ENCODE data around the gene RELCH. TPM values are rescaled to one million over a fixed set of nuclear protein-coding genes. Genes with fewer than 3 reads are reported as not detected.

The RELCH gene
- total RNA-seq, 8 experiments from 2014 or later: 24.1 to 41.9 (median 31.3) TPM

DNA sequence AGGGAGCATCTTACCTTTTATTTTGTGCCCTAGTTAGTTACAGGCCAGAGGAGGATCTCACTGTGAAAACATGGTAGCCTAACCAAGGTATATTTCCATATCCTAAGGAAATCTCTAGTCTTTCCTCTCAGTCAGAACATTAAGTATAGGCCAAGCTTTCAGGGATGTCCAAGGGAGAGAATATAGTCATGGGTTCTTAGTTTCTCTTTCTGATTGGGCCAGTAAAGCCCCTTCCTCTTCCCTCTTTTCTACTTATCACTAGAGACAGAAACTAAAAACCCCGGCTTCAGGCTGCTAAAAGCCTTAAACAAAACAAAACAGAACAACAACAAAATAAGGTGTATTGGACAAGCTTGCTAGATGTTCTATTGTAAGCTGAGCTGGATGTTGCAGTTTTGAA lies 93.7 kb downstream of the RELCH start:
- H3K27ac ChIP-seq: no peak overlapping the region

DNA sequence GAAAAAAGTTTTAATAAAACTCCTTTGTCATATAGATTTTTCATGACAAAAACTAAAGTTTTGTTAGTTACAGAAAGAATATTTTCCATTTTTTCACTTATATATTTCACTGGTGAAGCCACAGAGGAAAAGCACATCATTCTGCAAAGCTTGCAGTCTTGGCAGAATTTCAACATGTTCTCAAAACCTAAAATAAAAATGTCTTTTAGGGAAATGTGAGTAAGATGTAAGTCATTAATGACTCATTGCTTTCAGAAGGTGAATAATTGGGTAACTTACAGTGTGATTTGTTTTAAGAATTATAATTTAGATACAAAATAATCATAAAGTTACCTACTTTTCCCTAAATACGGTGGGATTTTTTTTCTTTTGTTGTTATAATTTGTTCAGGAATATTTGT lies 94.6 kb downstream of the RELCH start:
- H3K4me3 ChIP-seq: no peak overlapping the region
- no peak overlapping the region for H3K27ac ChIP-seq
- no peaks in the 10 kb centered on the region for H3K4me1 ChIP-seq (replicated peaks in 1 of 2)
- in situ Hi-C loops (cut with MboI; ENCODE audit: low pct_unique_long_range_greater_than_20kb in 2 of 9, low sequenced_read_pairs in 9 of 9, unreplicated experiment in 9 of 9): no loop called here
- 0 to 100% (median 92%) methylated on average over 1 of the region's 1 CpG; no CpG with 5 or more reads in 1 of the 10 experiments for WGBS, 10 experiments
- peak in 2 of 8 experiments; percentile 24 to 45 for ATAC-seq (replicated peaks in 6 of 8)

More for the DNA sequence above, 93.7 kb downstream of the RELCH start:
- ATAC-seq (replicated peaks in 6 of 8): no peak
- in situ Hi-C loops (cut with MboI; ENCODE audit: low pct_unique_long_range_greater_than_20kb in 2 of 9, low sequenced_read_pairs in 9 of 9, unreplicated experiment in 9 of 9): no loop called here
- H3K4me3 ChIP-seq: no peak overlapping the region
- WGBS, 10 experiments: 75 to 100% (median 89%) methylated on average over 1 of the region's 1 CpG; no CpG with 5 or more reads in 3 of the 10 experiments
- H3K4me1 ChIP-seq (replicated peaks in 1 of 2): no peaks in the 10 kb centered on the region

DNA sequence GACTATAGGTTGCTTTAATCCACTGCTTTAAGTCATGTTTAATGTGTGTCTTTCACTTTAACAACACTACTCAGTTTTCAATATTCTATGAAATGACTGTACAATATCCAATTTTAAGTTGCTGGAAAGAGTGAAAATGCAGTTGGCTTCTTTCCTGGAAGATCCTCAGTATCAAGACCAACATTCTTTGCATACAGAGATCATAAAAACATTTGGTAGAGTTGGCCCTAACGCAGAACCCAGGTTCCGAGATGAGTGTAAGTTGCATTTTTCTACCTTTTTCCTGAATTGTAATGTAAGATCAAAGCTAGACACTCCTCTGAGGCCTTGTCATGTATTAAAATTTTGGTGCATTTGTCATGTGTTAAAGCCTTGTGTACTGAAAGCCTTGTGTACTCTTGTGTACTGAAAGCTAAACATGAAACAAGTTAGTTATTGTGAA lies 95.2 kb downstream of the RELCH start:
- no peak overlapping the region for H3K27ac ChIP-seq
- WGBS, 10 experiments: 19 to 100% (median 84%) methylated on average over 1 to 2 of the region's 2 CpGs; no CpG with 5 or more reads in 4 of the 10 experiments
- ATAC-seq (replicated peaks in 6 of 8): peak in 2 of 8 experiments; percentile 50 to 82
- no peaks in the 10 kb centered on the region for H3K4me1 ChIP-seq (replicated peaks in 1 of 2)
- H3K4me3 ChIP-seq: no peak overlapping the region
- in situ Hi-C loops (cut with MboI; ENCODE audit: low pct_unique_long_range_greater_than_20kb in 2 of 9, low sequenced_read_pairs in 9 of 9, unreplicated experiment in 9 of 9): no loop called here

DNA sequence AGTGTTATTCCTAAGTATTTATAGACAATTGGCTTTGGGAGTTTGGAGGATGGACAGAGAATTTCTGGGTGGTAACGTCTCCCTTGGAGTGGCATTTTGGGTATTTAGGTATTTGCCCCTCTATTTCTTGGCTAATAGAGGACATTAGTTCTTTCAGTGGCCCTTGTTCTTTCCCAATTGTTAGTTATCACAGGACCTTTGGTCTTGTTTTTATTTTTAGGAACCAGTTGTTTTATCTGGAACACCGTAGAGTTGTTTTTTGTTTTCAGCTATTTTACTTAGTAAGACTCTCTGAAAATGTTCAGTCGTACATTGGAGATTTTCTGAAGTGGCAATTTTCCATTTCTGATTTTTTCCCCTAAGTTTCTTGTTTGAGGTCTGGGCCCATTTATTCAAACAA lies 97.6 kb downstream of the RELCH start:
- in situ Hi-C loops (cut with MboI; ENCODE audit: low pct_unique_long_range_greater_than_20kb in 2 of 9, low sequenced_read_pairs in 9 of 9, unreplicated experiment in 9 of 9): no loop called here
- WGBS, 10 experiments: 90 to 100% (median 96%) methylated on average over 2 to 3 of the region's 3 CpGs
- ATAC-seq (replicated peaks in 6 of 8): no peak

DNA sequence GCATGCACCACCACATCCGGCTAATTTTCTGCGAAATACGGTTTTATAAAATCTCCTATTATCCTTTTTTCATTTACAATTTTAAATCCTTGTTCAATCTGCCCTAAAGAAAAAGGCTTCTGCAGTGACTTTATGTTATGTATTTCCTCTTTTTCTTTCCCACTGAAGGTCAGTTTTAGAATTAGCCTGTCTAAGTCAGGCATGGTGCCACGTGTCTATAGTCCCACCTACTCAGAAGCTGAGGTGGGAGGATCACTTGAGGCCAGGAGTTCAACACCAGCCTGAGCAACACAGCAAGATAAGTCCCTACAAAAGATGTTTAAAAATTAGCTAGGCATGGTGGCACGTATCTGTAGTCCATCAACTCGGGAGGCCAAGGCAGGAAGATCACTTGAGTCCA lies 98.2 kb downstream of the RELCH start:
- in situ Hi-C loops (cut with MboI; ENCODE audit: low pct_unique_long_range_greater_than_20kb in 2 of 9, low sequenced_read_pairs in 9 of 9, unreplicated experiment in 9 of 9): no loop called here
- no peaks in the 10 kb centered on the region for H3K4me1 ChIP-seq (replicated peaks in 1 of 2)
- no peak overlapping the region for H3K4me3 ChIP-seq
- WGBS, 10 experiments: 80 to 100% (median 100%) methylated on average over 1 to 6 of the region's 6 CpGs
- no peak overlapping the region for H3K27ac ChIP-seq
- ATAC-seq (replicated peaks in 6 of 8): no peak

More for the DNA sequence above, 97.6 kb downstream of the RELCH start:
- no peak overlapping the region for H3K27ac ChIP-seq
- no peaks in the 10 kb centered on the region for H3K4me1 ChIP-seq (replicated peaks in 1 of 2)
- no peak overlapping the region for H3K4me3 ChIP-seq

DNA sequence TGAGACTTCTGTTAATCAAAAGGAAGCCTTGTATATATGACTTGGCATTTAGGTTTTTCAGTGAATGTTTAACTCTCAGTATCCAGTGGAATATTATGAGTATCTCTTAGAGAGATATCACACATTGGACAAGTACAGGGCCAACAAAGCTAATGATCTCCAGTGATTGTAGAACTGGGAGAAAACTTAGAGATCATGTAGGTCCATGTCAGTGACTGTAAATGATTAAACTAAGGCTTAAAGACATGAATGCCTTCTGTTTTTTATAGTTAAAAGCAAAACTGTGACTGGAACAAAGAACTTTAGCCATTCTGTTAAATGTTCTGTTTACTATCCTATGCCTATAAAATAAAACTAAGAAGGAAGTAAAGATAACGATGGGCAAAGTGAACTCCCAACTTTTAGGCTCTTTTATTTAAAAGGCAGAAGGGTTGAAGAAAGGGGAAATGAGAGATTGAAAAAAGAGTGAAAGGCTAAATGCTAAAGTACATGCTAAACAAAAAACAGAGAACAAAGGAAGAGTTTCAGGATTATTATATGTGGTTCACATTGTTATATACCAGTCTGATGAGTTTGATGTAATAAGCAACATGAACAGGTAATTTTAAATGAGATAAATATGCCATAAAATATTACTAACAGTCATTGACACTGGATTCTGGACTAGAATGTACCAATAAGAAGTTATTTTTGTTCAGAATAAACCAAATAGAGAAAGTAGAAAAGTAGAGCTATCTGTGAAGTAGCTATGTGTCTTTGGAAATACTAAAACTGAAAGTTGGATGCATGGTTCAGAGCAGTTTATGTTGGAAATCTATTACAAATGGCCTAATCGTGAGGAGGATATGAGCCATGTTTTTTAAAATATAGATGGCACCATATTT lies 101.0 kb downstream of the RELCH start:
- in situ Hi-C loops (cut with MboI; ENCODE audit: low pct_unique_long_range_greater_than_20kb in 2 of 9, low sequenced_read_pairs in 9 of 9, unreplicated experiment in 9 of 9): no loop called here
- no peak overlapping the region for H3K4me3 ChIP-seq
- H3K4me1 ChIP-seq (replicated peaks in 1 of 2): no peaks in the 10 kb centered on the region
- WGBS, 10 experiments: 39 to 100% (median 80%) methylated on average over 1 to 2 of the region's 2 CpGs
- ATAC-seq (replicated peaks in 6 of 8): no peak
- no peak overlapping the region for H3K27ac ChIP-seq

DNA sequence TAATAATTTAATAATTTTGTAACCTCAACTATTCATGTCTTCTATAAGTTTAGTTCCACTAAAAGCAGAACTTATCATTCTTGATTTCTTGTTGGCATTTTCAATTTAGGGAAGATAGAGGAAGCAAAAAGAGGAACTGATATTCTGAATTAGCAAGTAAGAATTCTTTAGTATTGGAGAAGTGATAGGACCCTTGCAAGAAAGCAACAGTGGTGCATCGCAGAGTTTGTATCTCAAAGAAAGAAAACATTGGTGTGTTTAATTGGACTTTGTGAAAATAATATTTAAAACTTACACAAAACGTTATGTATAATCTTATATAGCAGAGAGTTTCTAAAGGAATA lies 101.6 kb downstream of the RELCH start:
- Histone ChIP-seq H3K27ac (no peak overlapping the region), H3K4me3 (no peak overlapping the region), H3K4me1 (replicated peaks in 1 of 2) (no peaks in the 10 kb centered on the region)
- WGBS, 10 experiments: 70 to 100% (median 92%) methylated on average over 2 of the region's 2 CpGs; no CpG with 5 or more reads in 1 of the 10 experiments
- in situ Hi-C loops (cut with MboI; ENCODE audit: low pct_unique_long_range_greater_than_20kb in 2 of 9, low sequenced_read_pairs in 9 of 9, unreplicated experiment in 9 of 9): no loop called here
- no peak for ATAC-seq (replicated peaks in 6 of 8)

DNA sequence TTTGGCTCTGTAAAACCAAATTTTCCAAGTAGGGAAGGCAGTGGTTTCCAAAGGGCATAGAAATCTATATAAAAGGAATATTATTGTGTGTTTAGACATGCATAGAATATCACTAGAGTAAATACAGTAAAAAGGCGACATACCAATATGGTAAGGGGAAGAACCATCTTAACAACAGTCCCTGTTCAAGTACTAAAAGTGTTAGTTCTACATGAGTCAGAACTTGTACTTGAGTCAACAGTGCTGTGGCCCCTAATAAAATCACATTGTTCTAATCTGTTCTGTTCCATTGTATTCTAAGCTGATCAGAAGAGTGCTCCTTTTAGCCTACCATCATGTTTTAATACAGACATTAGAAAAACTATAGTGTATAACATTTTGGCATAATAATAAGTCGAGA lies 102.0 kb downstream of the RELCH start:
- no peak for ATAC-seq (replicated peaks in 6 of 8)
- in situ Hi-C loops (cut with MboI; ENCODE audit: low pct_unique_long_range_greater_than_20kb in 2 of 9, low sequenced_read_pairs in 9 of 9, unreplicated experiment in 9 of 9): no loop called here
- Histone ChIP-seq H3K27ac (no peak overlapping the region), H3K4me3 (no peak overlapping the region), H3K4me1 (replicated peaks in 1 of 2) (no peaks in the 10 kb centered on the region)
- WGBS, 10 experiments: 75 to 100% (median 96%) methylated on average over 1 to 2 of the region's 2 CpGs

DNA sequence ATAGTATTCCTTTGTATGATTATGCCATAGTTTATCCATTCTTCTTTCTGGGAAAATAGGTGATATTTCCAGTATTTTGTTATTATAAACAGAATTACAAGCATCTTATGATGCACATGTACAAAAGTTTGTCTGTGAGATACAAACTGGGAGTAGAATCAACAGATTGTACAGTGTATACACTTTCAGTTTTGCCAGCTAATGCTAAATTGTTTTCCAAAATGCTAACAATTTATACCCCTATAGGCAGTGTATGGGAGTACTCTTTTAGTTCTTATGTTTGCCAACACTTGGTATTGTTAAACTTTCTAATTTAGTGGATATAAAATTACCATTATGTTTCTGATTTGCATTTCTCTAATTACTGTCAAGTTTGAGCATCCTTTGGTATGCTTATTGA lies 107.0 kb downstream of the RELCH start:
- in situ Hi-C loops (cut with MboI; ENCODE audit: low pct_unique_long_range_greater_than_20kb in 2 of 9, low sequenced_read_pairs in 9 of 9, unreplicated experiment in 9 of 9): no loop called here

DNA sequence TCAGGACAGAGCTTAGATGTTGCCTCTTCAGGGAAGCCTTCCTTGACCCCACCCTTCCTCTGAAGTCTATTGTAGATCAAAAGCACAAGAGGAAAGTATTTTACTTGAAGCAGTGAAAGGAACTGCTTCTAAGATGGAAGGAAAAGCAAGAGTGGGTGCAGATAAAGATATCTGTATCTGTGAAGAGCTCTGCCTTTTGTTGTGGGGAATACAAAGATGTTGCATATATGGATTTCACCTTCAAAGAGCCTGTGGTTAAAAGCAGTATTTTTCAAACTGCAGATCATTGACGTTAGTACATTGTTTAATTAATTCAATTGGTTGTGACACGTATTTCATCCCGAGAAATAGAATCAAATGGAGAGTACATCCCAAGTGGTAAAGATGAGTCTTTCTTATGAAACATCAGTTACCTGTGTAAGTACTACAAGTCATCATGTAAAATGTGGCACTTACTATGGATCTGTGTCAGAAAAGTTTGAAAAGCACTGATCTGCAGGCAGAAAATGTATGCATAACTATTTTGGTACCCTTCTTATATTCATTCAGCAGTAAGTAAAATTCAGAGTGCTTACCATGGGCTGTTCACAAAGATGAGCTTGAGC lies 113.4 kb downstream of the RELCH start:
- WGBS, 10 experiments: 33 to 100% (median 95%) methylated on average over 1 to 3 of the region's 3 CpGs; no CpG with 5 or more reads in 1 of the 10 experiments
- in situ Hi-C loops (cut with MboI; ENCODE audit: low pct_unique_long_range_greater_than_20kb in 2 of 9, low sequenced_read_pairs in 9 of 9, unreplicated experiment in 9 of 9): no loop called here
- Histone ChIP-seq H3K4me3 (no peak overlapping the region), H3K27ac (no peak overlapping the region), H3K4me1 (replicated peaks in 1 of 2) (no peaks in the 10 kb centered on the region)
- no peak for ATAC-seq (replicated peaks in 6 of 8)

More for the DNA sequence above, 107.0 kb downstream of the RELCH start:
- Histone ChIP-seq H3K27ac (no peak overlapping the region), H3K4me1 (replicated peaks in 1 of 2) (no peaks in the 10 kb centered on the region), H3K4me3 (no peak overlapping the region)
- no peak for ATAC-seq (replicated peaks in 6 of 8)

DNA sequence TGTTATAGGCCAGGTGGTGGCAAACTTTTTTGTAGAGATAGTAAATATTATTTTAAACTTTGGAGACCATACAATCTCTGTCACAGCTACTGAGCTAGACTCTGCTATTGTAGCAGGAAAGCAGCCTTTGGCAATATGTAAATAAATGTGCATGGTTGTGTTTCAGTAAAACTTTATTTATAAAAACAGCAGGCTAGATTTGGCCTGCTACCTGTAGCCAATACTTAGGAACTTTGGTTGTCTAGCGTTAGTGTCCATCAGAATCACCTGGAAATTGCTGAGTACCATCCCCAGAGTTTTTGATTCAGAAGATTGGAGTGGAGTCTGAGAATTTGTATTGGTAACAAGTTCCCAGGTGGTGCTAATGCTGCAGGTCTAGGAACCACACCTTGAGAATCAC lies 114.3 kb downstream of the RELCH start:
- Histone ChIP-seq H3K27ac (no peak overlapping the region), H3K4me3 (no peak overlapping the region), H3K4me1 (replicated peaks in 1 of 2) (no peaks in the 10 kb centered on the region)
- 80 to 100% (median 100%) methylated on average over 1 of the region's 1 CpG; no CpG with 5 or more reads in 6 of the 10 experiments for WGBS, 10 experiments
- ATAC-seq (replicated peaks in 6 of 8): no peak
- in situ Hi-C loops (cut with MboI; ENCODE audit: low pct_unique_long_range_greater_than_20kb in 2 of 9, low sequenced_read_pairs in 9 of 9, unreplicated experiment in 9 of 9): no loop called here

DNA sequence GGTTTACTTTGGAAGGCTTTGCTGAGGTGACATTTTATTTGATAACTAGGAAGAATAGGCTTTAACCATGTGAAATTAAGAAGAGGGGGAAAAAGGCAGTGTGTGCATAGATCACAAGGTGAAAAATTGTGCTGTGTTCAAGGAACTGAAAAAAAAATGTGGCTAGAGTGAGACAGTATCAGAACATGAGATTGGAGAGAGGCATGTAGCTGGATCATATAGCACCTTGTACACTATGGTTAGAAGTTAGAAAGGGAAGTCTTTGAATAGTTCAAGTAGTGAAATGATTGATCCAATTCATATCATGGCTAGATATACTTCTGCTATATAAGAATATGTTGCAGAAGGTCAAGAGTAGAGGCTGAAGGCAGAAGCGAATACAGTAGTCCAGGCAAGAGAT lies 125.8 kb downstream of the RELCH start:
- no peak for ATAC-seq (replicated peaks in 6 of 8)
- 80 to 100% (median 100%) methylated on average over 1 of the region's 1 CpG; no CpG with 5 or more reads in 3 of the 10 experiments for WGBS, 10 experiments
- no peak overlapping the region for H3K27ac ChIP-seq
- in situ Hi-C loops (cut with MboI; ENCODE audit: low pct_unique_long_range_greater_than_20kb in 2 of 9, low sequenced_read_pairs in 9 of 9, unreplicated experiment in 9 of 9): no loop called here
- no peaks in the 10 kb centered on the region for H3K4me1 ChIP-seq (replicated peaks in 1 of 2)
- H3K4me3 ChIP-seq: no peak overlapping the region

DNA sequence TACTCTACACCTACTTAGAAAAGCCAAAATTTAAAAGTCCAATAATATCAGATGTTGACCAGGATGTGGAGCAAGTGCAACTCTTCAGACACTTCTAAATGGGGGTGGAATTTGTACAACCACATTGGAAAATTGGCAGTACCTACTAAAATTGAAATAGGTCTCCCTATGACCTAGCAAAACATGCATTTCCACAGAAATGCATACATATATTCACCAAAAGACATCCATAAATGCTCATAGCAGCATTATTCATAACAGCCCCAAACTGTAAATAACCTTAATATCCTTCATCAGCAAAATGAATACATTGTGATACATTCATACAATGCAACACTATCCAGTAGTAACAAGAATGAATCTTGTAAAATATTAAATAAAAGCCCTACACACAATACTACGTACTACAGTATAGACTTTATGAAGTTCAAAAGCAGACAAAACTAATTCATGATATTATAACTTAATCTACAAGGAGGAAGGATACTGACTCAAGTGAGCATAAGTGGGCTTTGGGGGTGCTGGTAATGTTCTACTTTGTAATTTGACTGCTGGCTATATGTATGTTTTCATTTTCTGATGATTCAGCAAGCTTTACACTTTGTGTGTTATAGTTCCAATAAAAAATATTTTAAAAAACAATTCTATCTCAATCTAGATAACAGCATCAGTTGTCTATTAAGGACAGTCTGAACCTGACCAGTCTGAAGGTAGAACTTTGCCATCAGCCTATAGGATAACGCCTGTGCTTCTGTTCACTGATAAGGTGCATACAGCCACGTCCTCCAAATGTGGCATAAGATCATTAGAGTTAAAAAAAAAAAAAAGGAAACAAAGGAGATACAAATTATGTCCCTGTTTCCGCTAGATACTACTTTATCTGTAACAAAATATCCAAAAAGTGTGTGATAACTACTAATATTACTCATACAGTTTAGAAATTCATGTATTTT lies 131.4 kb downstream of the RELCH start:
- no peaks in the 10 kb centered on the region for H3K4me1 ChIP-seq (replicated peaks in 1 of 2)
- 39 to 100% (median 74%) methylated on average over 2 to 4 of the region's 4 CpGs for WGBS, 10 experiments
- in situ Hi-C loops (cut with MboI; ENCODE audit: low pct_unique_long_range_greater_than_20kb in 2 of 9, low sequenced_read_pairs in 9 of 9, unreplicated experiment in 9 of 9): no loop called here
- H3K27ac ChIP-seq: no peak overlapping the region
- H3K4me3 ChIP-seq: no peak overlapping the region
- peak in 4 of 8 experiments; percentile 23 to 94 (median 58) for ATAC-seq (replicated peaks in 6 of 8)
